Heart left ventricle (tissue), 16 donors: ENCODE results near the gene IGSF3. TPM values are rescaled to one million over a fixed set of nuclear protein-coding genes. Genes with fewer than 3 reads are reported as not detected.
A peak's percentile ranks its signal among the peaks of the same experiment; 100 is the strongest.

Source experiments
- ATAC-seq, 4 donors: fragments of 200-7000 bp; cut with Tn5 transposase; one replicate each; pipeline ENCODE4 v1.9.1; 2020 to 2022; ENCODE audit warnings: moderate library complexity in 4 of 4, mild to moderate bottlenecking in 3 of 4, moderate number of reproducible peaks in 1 of 4
- DNase-seq, 5 donors: peaks; one replicate each; pipeline ENCODE4 v3.0.0-alpha.2; 2020
- H3K27ac ChIP-seq, 12 donors: fragments of 200-600 bp; sonication (generic) in 4 of 12; one replicate each; pipeline versions ENCODE4 v1.5.0 to v1.8.0; 2016 to 2022; ENCODE audit warnings: mild to moderate bottlenecking in 2 of 12
- H3K27me3 ChIP-seq, 9 donors: fragments of 200-600 bp; sonication (generic) in 2 of 9; one replicate each; pipeline versions ENCODE4 v1.5.1 to v1.8.0; 2016 to 2022; ENCODE audit warnings: mild to moderate bottlenecking in 3 of 9
- H3K36me3 ChIP-seq, 9 donors: fragments of 200-600 bp; sonication (generic) in 2 of 9; one replicate each; pipeline versions ENCODE4 v1.5.0 to v1.8.0; 2018 to 2022; ENCODE audit warnings: mild to moderate bottlenecking in 2 of 9
- H3K4me1 ChIP-seq, 12 donors: fragments of 200-600 bp; sonication (generic) in 4 of 12; one replicate each; pipeline versions ENCODE4 v1.5.0 to v1.8.0; 2016 to 2022; ENCODE audit warnings: mild to moderate bottlenecking in 3 of 12
- H3K4me3 ChIP-seq, 12 donors: fragments of 200-600 bp; sonication (generic) in 4 of 12; one replicate each; pipeline versions ENCODE4 v1.5.0 to v1.8.0; 2017 to 2022; ENCODE audit warnings: mild to moderate bottlenecking in 9 of 12, moderate library complexity in 4 of 12
- H3K9me3 ChIP-seq, 12 donors: fragments of 200-600 bp; sonication (generic) in 4 of 12; one replicate each; pipeline versions ENCODE4 v1.5.0 to v1.8.0; 2016 to 2022; ENCODE audit warnings: mild to moderate bottlenecking in 1 of 12
- CTCF ChIP-seq, 12 donors: fragments of 200-600 bp; sonication (generic) in 4 of 12; IDR thresholded peaks; one replicate each; pipeline versions ENCODE4 v1.5.0 to v1.8.0; 2018 to 2022; ENCODE audit warnings: antibody characterized with exemption in 12 of 12, mild to moderate bottlenecking in 5 of 12
- POLR2A ChIP-seq, 2 donors: fragments of 450-650 bp; IDR thresholded peaks; one replicate each; pipeline ENCODE4 v1.6.1; 2017; ENCODE audit warnings: antibody characterized with exemption in 2 of 2, mild to moderate bottlenecking in 2 of 2, moderate library complexity in 2 of 2
- WGBS, 4 donors: extraction: QIAGEN DNeasy Blood & Tissue Kit in 2 of 4; methylation state at CpG; one replicate each; pipeline versions ENCODE4 v1.1.5 to v1.1.7; 2013 to 2018; 5-methylcytosine and 5-hydroxymethylcytosine counted together
- intact Hi-C, 10 donors: fragments of 100-400 bp; cut with DNase I; formaldehyde crosslinking; loops; one replicate each; pipeline versions ENCODE4 v1.11.1 to v1.14.2; 2022
- long read RNA-seq, 3 donors: library from polyadenylated mRNA; unstranded; transcript quantifications; one replicate each; pipeline ENCODE4 v2.0.0, GENCODE V29; 2020 to 2021
- polyA plus RNA-seq, 2 donors: library from polyadenylated mRNA; stranded (reverse); fragments of 200-250 nt; gene quantifications; one replicate each; pipeline ENCODE4 v1.2.3, GENCODE V29; 2013
- total RNA-seq, 9 donors: library from RNA; depleted of rRNA in 2 of 9; stranded (reverse); fragments of >200 nt in 2 of 9; fragmentation: NEBNext Ultra II Directional in 3 of 9; extraction: Animal tissue kit (Norgen Biotek cat#: 25700) in 3 of 9; gene quantifications; one replicate each; pipeline versions ENCODE4 v1.1.0 to v1.2.4, GENCODE V29; 2016 to 2023
- donor health status: ischemic (EF 13 %, LVEDD 7.1; RV severe dilation, severe dysfunction).
- donor health status: healthy with polysubstance abuse.
- donor health status: DM: no; HTN: yes; CAD: no.
- donor health status: DM: no; HTN: no; CAD: no.
- donor health status: ischemic (EF 25% LVEDD 6.9; RV normal size, moderate dysfunction).
- donor health status: ischemic (EF 25% LVEDD 5.7; RV mildly dilated, moderate dysfunction).
- donor health status: healthy.
- donor health status: DM: yes; HTN: yes; CAD: no.
- donor health status: ischemic (EF 35%, LVEDD 5.7; RV mildly dilated, moderate dysfunction).
- donor health status: nonischemic (EF 11% LVEDD 7.7; RV severe dilation, severe dysfunction).
- donor health status: DM: yes; HTN: yes; CAD: no.
- donor health status: PGD.
- donor health status: ischemic (EF 29% LVEDD 5.4; RV normal size, mild dysfunction).
- donor health status: nonischemic (EF 23%, LVEDD 6.1; RV moderate dilation, normal function).

The IGSF3 gene
- total RNA-seq = 10 to 100 TPM in 7 of 9 donors, 1 to 10 TPM in 2; 8.4 to 19.3 (median 11.9) TPM
- polyA plus RNA-seq = 1 to 10 TPM; 3.5 to 7.2 TPM
- long read RNA-seq, donor 1, full-length matches to known transcripts = 3 of 13 reads
- long read RNA-seq, donor 1, partial matches to known transcripts = 6 of 13 reads
- long read RNA-seq, donor 1, other reads (novel, unspliced or antisense) = 4 of 13 reads
- long read RNA-seq, donor 2, full-length matches to known transcripts = 2 of 15 reads
- long read RNA-seq, donor 2, partial matches to known transcripts = 11 of 15 reads
- long read RNA-seq, donor 2, other reads (novel, unspliced or antisense) = 2 of 15 reads
- long read RNA-seq, donor 3, partial matches to known transcripts = 5 of 8 reads
- long read RNA-seq, donor 3, other reads (novel, unspliced or antisense) = 3 of 8 reads

GRCh38 chr1:116667575-116668105 is at the start of gene IGSF3:
Gene IGSF3 (minus strand): TSS chr1:116667733. CDS start chr1:116666326, 1,407 bp downstream.
- peaks cover 0 to 42% (median 0%) of the 10 kb centered on the region in 9 donors for H3K27me3 ChIP-seq
- WGBS, 4 donors = 1% methylated on average over 22 to 58 of the region's 58 CpGs
- H3K27ac ChIP-seq = peak within 1 kb of the TSS in 7 of 12 donors; percentile 42 to 66 (median 60)

GRCh38 chr1:116717318-116717717 is 49.8 kb upstream of the IGSF3 start:
- no peaks in the 10 kb centered on the region for H3K9me3 ChIP-seq
- TF ChIP-seq POLR2A (IDR thresholded peaks at IDR 0.05) = no peak
- TF ChIP-seq CTCF (IDR thresholded peaks at IDR 0.05) = no peak
- no peaks in the 10 kb centered on the region for H3K36me3 ChIP-seq
- H3K27ac ChIP-seq = no peak overlapping the region
- no peaks in the 10 kb centered on the region for H3K4me1 ChIP-seq
- DNase-seq (no peak), ATAC-seq (no peak)
- 89 to 92% (median 91%) methylated on average over 3 of the region's 3 CpGs for WGBS, 4 donors
- no peak overlapping the region for H3K4me3 ChIP-seq
- intact Hi-C loops = no loop called here
- no peaks in the 10 kb centered on the region for H3K27me3 ChIP-seq

More at GRCh38 chr1:116667575-116668105, at the start of gene IGSF3:
- DNase-seq = peak; percentile 69 to 90 (median 82)
- intact Hi-C loops = loop anchor here in 1 of 10 donors (5.0 kb wide), 1 partner anchor 95 kb away; the partner anchor contains the start of gene CD58
- no peaks in the 10 kb centered on the region for H3K36me3 ChIP-seq
- H3K9me3 ChIP-seq = no peaks in the 10 kb centered on the region
- no peak for TF ChIP-seq CTCF (IDR thresholded peaks at IDR 0.05)
- peak in 1 of 2 donors; percentile 25 for TF ChIP-seq POLR2A (IDR thresholded peaks at IDR 0.05)
- peak; percentile 45 to 93 (median 83) for ATAC-seq
- H3K4me1 ChIP-seq = peaks cover 0 to 28% (median 12%) of the 10 kb centered on the region in 12 donors
- peak within 1 kb of the TSS; percentile 51 to 90 (median 74) for H3K4me3 ChIP-seq

GRCh38 chr1:116716391-116716790 is 48.9 kb upstream of the IGSF3 start:
- Histone ChIP-seq H3K27me3 (no peaks in the 10 kb centered on the region), H3K36me3 (no peaks in the 10 kb centered on the region), H3K9me3 (no peaks in the 10 kb centered on the region), H3K4me3 (no peak overlapping the region), H3K27ac (no peak overlapping the region), H3K4me1 (peaks cover 0 to 1% (median 0%) of the 10 kb centered on the region in 12 donors)
- TF ChIP-seq CTCF (IDR thresholded peaks at IDR 0.05) (no peak), POLR2A (IDR thresholded peaks at IDR 0.05) (no peak)
- WGBS, 4 donors = 75 to 85% (median 84%) methylated on average over 3 of the region's 3 CpGs
- intact Hi-C loops = no loop called here
- DNase-seq (no peak), ATAC-seq (no peak)

GRCh38 chr1:116713474-116713873 is 45.9 kb upstream of the IGSF3 start:
- Histone ChIP-seq H3K4me3 (no peak overlapping the region), H3K9me3 (no peaks in the 10 kb centered on the region), H3K36me3 (no peaks in the 10 kb centered on the region), H3K27ac (no peak overlapping the region), H3K27me3 (no peaks in the 10 kb centered on the region), H3K4me1 (peaks cover 0 to 7% (median 0%) of the 10 kb centered on the region in 12 donors)
- no peak for ATAC-seq
- intact Hi-C loops = no loop called here
- WGBS, 4 donors = 90 to 96% (median 92%) methylated on average over 3 of the region's 3 CpGs
- TF ChIP-seq POLR2A (IDR thresholded peaks at IDR 0.05) (no peak), CTCF (IDR thresholded peaks at IDR 0.05) (no peak)
- DNase-seq = no peak
